Left kidney (tissue), 2 donors: Measurements from ENCODE around the gene DHX34. TPM values are rescaled to one million over a fixed set of nuclear protein-coding genes. Genes with fewer than 3 reads are reported as not detected.
"Not testable (repeated sequence)": the region's sequence is repeated elsewhere in the genome, so short reads cannot be mapped to it uniquely, and the experiment has no call there.

Experiments
- DNase-seq: peaks from one replicate; pipeline ENCODE4 v3.0.0-alpha.2; 2013
- polyA plus RNA-seq: library from polyadenylated mRNA; unstranded; fragments of 120-200 nt; gene quantifications from one replicate; pipeline ENCODE4 v1.2.1, GENCODE V29; 2013; ENCODE audit not compliant: insufficient read length

Gene DHX34
- polyA plus RNA-seq, 1 donor = 12.5 TPM

DNA sequence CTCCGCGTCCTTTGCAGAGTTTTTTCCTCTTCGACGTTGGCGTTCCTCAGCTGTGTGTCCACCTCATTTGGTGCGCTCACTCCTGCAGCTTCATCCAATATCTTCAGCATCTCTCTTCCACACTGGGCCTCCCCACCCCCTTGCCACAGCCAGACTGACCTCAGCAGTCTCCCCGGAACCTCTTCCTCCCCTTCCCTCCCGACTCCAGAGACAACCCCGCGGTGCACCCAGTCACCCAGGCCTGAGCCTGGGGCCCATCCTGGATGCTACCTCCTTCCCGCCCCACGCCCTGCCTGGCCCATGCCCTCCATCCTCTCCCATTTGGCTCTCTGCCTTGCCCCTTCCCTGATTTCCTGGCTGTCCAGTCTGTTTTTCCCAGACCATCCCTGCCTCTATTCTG, 25.2 kb upstream of the DHX34 start:
- DNase-seq = no peak

DNA sequence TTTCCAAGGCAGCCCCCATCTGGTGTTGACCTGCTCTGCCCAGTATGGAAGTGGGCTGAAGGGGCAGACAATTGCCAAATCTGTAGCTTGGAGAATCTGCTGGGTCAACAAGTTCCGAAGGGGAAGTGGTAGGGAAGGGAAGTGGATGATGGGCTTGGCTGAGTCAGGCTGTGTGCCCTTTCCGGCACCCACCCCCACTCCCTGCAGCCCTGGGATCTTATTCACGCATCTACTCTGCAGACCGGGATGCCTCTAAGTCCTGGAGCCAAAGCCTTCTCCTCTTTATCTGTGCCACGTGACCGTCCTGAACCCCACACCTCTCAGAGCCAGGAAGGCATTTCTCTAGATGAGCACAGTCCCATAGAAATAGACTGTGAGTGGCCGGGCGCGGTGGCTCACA, 24.6 kb upstream of the DHX34 start:
- no peak for DNase-seq

DNA sequence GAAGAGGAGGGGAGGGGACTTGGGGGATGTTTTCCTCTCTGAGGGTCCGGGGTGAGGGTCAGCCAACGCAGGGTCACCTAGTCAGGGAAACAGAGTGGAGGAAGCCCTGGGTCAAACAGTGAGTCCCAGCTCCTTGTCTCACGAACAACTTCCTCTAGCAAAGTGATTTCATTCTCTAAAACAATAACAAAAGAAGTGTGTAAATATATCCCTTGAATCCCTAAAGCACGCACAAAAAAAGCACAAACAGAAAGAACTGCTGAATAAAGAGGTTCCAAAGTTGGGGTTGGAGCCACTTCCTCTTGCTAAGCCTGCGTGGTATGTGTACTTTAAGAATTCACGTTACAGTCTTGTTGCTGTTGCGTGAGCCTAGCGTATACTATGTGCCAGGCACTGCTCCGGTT, 18.6 kb upstream of the DHX34 start:
- no peak for DNase-seq

DNA sequence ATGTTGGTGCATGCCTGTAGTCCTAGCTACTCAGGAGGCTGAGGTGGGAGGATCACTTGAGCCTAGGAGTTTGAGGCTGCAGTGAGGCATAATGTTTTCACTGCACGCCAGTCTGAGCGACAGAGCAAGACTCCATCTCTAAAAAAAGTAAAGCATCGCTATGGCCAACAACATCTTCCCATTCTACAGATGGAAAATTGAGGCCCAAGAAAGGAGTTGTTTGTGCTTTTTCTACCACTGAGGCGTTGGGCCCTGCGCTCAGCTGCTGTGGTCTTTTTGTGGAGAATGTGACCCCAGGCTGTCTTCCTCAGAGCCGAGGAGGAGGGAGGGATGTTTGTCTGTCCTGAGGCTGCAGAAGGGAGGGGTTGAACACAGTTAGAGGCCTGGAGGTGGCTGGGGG, 17.6 kb upstream of the DHX34 start:
- no peak for DNase-seq

DNA sequence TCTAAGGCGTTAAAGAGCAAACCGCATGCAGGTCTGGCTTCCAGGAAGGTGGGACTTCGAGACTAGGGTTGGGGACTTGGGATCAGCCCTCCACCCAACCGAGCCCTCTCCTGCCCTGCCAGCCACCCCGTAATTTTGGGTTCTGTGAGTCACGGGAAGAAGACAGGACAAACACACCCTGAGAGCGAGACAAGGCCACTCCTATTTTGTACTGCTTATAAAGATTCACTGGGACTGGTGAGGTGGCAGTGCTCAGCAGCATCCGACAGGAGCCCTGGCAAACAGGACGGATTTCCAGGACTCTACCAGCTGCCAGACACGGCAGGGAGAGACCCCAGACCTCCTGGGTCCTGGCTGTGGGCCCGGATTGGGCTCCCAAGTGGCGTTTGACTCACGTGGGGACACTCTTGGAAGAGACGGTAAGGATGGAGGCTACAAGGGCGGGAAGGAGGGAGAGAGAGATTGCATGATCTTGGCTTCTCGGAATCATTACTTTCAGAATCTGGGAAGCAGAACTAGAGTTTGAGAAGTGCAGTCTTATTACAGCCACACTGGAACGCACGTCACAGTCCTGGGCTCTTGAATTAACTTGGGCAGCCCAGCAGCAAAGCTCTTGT, 17.1 kb upstream of the DHX34 start, which contains the start of gene C5AR2:
Gene C5AR2 (plus strand): TSS at position 245 of the 617 bp plus-strand sequence. CDS start 8,625 bp downstream, outside the sequence.
- DNase-seq = no peak

DNA sequence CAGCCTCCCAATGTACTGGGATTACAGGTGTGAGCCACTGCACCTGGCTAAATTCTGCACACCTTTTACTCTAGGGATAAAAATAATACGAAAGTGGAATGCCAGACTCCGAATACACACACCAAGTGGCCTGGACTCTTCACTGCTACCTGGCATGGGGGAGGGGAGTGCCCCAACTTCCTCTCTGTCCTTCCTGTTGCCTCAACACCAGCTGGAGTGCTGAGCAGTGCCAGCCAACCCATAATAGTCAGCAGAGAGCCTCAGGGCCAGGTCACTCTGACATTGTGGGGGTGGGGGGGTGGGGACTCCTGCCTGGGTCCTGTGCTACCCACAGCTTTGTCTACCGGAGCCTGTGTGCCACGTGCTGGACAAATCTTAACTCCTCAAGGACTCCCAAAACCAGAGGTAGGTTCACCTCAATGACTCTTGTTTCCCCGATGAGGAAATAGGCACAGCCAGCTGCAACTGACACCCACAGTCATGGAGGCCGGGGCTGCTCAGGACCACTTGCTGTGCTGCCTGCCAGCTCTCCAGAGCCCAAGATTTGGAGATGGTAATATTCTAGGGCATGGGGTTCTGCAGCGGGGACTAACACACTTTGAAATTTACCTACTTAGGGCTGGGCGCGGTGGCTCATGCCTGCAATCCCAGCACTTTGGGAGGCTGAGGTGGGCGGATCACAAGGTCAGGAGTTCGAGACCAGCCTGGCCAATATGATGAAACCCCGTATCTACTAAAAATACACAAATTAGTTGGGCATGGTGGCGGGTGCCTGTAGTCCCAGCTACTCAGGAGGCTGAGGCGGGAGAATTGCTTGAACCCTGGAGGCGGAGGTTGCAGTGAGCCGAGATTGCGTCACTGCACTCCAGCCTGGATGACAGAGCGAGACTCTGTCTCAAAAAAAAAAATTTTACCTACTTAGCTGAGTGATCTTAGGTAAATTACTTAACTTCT, 12.1 kb upstream of the DHX34 start:
- not testable (repeated sequence) for DNase-seq

DNA sequence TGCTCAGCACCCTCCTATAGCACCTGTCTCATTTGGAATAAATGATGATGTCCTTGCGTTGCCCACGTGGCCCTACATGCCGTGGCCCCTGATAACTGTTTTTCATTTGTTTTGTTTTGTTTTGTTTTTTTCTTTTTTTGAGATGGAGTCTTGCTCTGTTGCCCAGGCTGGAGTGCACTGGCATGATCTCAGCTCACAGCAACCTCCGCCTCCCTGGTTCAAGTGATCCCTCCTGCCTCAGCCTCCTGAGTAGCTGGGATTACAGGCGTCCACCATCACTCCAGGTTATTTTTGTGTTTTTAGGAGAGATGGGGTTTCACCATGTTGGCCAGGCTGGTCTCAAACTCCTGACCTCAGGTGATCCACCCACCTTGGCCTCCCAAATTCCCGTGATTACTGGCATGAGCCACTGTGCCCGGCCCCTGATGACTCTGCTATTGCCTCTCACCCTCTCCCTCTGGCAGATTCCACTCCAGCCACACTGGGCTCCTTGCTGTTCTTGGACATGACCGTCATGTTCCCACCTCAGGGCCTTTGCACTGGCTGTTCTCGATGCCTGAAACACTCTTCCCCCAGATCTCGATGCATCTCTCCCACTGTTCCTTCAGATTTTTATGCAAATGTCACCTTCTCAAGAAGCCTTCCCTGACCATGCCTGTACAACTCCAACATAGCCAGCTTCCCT, 9.8 kb upstream of the DHX34 start:
- no peak for DNase-seq

DNA sequence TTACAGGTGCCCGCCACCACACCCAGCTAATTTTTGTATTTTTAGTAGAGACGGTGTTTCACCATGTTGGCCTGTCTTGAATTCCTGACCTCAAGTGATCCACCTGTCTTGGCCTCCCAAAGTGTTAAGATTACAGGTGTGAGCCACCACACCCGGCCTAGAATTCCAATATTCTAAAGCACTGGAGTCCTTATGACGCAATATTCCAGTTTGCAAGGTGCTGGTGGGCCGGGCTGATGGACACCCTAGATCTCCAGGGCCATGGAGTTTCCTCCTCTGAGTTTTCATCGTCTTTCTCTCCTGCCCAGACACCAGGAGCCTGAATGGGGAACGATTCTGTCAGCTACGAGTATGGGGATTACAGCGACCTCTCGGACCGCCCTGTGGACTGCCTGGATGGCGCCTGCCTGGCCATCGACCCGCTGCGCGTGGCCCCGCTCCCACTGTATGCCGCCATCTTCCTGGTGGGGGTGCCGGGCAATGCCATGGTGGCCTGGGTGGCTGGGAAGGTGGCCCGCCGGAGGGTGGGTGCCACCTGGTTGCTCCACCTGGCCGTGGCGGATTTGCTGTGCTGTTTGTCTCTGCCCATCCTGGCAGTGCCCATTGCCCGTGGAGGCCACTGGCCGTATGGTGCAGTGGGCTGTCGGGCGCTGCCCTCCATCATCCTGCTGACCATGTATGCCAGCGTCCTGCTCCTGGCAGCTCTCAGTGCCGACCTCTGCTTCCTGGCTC, 8.5 kb upstream of the DHX34 start:
- no peak for DNase-seq

DNA sequence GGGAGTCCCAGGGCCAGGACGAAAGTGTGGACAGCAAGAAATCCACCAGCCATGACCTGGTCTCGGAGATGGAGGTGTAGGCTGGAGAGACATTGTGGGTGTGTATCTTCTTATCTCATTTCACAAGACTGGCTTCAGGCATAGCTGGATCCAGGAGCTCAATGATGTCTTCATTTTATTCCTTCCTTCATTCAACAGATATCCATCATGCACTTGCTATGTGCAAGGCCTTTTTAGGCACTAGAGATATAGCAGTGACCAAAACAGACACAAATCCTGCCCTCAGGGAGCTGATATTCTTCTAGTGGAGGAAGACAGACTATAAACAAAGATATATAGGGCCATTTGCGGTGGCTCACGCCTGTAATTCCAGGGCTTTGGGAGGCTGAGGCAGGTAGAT, 7.4 kb upstream of the DHX34 start:
- DNase-seq = no peak

DNA sequence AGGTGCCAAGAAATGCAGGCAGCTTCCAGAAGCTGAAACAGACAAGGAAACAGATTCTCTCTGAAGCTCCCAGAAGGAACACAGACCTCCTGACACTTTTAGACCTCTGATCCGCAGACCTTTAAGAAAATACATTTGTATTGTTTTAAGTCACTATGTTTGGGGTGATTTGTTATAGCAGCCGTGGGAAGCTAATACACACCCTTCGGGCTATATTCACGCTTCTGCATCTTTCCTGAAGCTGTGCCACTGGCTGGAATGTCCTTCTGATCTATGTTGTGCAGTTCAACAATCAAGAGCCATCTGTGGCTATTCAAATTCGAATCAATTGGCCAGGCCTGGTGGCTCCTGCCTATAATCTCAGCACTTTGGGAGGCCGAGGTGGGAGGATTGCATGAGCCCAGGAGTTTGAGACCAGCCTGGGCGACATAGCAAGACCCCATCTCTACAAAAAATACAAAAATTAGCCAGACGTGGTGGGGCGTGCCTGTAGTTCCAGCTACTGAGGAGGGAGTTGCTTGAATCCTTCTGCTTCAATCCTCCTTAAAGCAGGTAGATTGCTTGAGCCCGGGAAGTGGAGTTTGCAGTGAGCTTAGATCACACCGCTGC, 5.8 kb upstream of the DHX34 start:
- DNase-seq = no peak

DNA sequence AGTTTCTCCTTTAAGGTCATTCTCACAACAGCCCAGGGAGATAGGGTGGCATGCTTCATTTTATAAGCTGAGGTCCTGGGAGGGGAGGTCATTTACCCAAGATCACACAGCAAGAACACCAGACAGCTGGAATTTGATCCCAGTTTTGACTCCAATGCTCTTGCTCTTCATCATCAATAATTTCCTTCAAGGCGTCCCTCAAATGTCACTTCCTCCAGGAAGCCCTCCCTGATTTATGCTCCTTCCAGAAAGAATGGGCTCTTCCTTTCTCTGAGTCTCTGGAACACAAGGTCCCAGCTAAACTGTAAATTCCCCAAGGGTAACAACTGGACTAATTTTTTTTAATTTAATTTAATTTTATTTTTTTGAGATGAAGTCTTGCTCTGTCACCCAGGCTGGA, 4.7 kb upstream of the DHX34 start:
- no peak for DNase-seq

DNA sequence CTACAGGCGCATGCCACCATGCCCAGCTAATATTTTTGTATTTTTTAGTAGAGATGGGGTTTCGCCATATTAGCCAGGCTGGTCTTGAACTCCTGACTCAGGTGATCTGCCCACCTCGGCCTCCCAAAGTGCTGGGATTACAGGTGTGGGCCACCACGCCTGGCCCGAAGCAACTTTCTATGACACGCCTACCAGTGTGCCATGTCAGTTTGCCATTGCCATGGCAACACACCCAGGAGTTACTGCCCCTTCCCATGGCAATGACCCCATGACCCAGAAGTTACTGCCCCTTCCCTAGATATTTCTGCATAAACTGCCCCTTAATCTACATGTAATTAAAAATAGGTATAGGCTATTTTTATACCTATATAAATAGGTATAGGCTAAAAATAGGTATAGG, 3.1 kb upstream of the DHX34 start:
- DNase-seq = not testable (repeated sequence)

DNA sequence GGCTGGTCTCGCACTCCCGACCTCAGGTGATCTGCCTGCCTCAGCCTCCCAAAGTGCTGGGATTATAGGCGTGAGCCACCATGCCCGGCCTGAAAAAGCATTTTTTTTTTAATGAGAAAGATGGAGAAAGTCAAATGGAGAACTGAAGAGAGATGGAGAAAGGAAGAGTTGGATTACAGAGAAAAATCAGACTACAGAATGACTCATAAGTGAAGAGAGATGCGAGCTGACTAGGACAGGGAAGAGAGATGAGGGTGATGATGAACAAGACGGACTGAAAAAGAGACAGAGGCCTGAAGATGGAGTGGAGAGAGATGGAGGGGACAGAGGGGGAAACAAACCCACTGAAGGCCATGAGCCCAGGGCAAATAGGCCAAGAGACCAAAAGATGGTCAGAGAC, 1.5 kb downstream of the DHX34 start:
- DNase-seq = no peak

DNA sequence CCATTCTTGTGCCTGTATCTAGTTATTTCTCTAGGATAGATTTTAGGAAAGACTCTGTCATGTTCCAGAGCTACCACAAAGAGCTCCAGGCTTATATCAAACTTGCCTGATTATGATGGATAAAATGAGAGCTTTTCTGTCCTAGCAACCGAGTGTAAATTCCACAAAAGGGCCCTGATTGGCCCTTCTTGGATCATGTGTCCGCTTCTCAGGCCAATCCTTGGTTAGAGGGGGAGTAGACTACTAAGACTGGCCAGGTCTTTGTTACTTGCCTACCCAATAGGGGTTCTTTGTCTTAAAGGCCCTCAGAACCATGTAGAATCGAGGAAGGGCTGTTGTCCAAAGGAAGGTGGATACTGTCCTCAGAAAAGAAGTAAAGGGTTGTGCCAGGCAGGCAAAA, 2.4 kb downstream of the DHX34 start:
- no peak for DNase-seq

DNA sequence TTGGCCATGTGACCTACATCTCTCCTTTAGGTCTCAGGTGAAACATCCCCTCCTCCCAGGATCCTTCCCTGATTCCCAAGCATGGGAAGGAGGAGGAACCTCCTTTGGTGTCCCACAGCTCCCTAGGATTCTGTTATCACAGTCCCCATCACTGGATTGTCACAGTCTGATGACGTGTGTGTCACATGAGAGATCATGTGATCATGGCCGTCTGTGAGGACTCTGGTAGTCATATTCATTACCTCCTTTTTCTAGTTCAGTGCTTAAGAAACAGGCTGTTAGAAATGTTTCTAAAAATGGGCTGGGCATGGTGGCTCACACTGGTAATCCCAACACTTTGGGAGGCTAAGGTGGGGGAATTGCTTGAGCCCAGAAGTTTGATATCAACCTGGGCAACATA, 3.0 kb downstream of the DHX34 start:
- no peak for DNase-seq

DNA sequence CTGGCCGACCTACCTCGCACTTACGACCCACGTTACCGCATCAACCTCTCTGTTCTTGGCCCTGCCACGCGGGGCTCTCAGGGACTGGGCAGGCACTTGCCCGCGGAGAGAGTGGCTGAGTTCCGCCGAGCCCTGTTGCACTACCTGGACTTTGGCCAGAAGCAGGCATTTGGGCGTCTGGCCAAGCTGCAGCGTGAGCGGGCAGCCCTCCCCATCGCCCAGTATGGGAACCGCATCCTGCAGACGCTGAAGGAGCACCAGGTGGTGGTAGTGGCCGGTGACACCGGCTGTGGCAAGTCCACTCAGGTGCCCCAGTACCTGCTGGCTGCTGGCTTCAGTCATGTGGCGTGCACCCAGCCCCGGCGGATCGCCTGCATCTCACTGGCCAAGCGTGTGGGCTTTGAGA, 4.2 kb downstream of the DHX34 start:
- no peak for DNase-seq

DNA sequence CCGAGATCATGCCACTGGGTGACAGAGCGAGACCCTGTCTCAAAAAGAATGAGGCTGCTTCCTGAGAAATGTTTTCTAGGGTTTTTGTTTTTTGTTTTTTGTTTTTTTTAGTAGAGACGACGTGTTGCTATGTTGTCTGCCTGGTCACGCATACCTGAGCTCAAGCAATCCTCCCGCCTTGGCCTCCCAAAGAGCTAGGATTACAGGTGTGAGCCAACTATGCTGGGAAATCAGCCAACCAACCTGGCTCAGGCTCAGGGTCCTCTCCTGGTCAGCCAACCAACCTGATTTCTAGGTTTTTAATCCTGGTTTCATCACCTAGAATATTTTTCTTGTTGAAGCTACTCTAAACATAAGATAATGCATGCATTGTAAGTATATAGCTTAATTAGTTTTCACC, 7.8 kb downstream of the DHX34 start:
- DNase-seq = no peak

DNA sequence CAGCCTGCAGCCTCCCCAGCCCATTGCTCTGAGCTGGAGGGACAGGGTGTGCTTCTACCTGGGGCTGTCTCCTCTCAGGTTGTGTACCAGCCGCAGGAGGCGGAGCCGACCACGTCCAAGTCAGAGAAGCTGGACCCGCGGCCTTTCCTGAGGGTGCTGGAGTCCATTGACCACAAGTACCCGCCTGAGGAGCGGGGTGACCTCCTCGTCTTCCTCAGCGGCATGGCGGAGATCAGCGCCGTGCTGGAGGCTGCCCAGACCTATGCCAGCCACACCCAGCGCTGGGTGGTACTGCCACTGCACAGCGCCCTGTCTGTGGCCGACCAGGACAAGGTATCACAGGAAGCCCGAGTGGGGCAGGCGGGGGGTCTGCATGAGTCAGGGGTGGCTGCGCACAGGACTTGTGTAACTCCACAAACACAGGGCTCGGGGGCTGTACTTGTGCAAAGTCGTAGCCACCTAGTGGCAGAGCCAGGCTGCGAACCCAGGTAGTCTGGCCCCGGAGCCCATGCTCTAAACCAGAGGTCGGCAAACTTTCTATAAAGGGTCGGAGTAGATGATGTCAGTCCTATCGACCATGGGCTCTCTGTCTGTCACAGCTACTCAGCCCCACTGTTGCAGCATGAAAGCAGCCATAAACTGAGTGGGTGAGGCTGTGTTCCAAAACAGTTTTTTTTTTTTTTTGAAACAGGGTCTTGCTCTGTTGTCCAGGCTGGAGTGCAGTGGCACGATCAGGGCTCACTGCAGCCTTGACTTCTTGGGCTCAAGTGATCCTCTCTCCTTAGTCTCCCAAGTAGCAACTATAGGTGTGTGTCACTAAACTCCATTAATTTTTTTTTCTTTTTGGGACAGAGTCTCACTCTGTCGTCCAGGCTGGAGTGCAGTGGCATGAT, 8.9 kb downstream of the DHX34 start:
- DNase-seq = no peak

DNA sequence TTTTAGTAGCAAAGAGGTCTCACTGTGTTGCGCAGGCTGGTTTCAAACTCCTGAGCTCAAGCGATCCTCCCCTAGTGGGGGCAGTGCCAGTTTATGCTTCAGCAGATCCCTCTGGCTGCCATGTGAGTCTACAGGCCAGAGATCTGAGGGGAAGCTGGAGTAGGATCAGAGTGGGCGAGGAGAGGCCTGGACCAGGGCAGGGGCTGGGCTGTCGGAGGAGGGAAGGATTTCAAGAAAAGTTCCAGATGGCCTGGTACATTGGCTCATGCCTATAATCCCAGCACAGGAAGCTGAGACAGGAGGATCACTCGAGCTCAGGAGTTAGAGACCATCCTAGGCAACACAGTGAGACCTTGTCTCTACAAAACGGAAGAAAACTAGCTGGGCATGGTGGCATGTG, 9.8 kb downstream of the DHX34 start:
- no peak for DNase-seq

DNA sequence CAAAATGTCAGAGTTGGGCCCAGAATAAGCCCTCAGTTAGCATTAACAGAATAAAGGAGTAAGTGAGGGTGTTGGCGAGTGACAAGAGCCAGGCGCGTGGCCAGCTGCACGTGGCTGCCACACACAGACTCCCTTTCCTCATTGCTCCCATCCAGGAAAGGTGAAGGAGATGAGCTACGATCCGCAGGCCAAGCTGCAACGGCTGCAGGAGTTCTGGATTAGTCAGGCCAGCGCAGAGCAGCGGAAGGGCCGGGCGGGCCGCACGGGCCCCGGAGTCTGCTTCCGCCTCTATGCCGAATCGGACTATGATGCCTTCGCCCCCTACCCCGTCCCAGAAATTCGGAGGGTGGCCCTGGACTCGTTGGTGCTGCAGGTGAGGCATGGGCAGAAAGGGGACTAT, 13.2 kb downstream of the DHX34 start:
- DNase-seq = no peak
